ENCODE results near the gene KRTAP4-8.
"Not testable (repeated sequence)": the region's sequence is repeated elsewhere in the genome, so short reads cannot be mapped to it uniquely, and the experiment has no call there.

DNA sequence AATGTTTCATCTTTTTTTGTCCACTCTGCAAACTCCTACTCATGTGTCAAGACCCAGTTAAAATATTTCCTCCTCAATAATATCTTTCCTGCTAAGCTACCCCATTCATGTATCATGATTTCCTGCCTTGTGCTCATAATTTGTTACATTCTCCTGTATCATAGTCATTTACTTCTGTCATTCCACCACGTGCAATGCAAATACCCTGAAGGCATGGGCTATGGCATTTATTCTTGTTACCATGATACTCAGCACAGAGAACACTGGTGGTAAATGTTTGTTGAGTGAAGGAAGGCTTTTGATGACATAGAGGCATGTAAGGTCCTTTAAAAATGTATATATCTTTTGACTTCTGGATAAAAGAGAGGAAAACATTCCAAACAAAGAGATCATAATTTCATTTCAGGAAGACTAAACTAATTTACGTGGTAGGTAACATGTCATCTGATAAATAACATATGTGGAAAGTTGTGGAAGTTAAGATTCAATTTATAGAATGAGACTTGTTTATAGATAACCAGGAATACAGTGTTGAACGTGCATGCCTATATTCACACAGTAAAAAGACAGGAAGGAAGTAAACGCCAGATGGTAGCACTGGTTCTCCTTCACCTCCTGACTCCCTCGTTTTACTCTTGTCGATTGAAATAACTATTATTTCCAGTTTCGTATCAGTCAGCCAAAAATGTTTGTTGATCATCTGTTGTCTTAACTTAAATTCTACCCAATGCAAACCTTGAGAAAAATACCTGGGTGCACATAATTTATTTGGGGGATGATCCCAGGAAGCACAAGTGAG, 1.9 kb upstream of the KRTAP4-8 start:
- TF ChIP-seq, protein P1, sequence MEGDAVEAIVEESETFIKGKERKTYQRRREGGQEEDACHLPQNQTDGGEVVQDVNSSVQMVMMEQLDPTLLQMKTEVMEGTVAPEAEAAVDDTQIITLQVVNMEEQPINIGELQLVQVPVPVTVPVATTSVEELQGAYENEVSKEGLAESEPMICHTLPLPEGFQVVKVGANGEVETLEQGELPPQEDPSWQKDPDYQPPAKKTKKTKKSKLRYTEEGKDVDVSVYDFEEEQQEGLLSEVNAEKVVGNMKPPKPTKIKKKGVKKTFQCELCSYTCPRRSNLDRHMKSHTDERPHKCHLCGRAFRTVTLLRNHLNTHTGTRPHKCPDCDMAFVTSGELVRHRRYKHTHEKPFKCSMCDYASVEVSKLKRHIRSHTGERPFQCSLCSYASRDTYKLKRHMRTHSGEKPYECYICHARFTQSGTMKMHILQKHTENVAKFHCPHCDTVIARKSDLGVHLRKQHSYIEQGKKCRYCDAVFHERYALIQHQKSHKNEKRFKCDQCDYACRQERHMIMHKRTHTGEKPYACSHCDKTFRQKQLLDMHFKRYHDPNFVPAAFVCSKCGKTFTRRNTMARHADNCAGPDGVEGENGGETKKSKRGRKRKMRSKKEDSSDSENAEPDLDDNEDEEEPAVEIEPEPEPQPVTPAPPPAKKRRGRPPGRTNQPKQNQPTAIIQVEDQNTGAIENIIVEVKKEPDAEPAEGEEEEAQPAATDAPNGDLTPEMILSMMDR (conservative IDR thresholded peaks at IDR 0.05 in 1 of 2, IDR thresholded peaks at IDR 0.05 in 1 of 2; ENCODE audit: extremely low read depth in 1 of 2, insufficient read depth in 1 of 2, low read depth in 1 of 2, low read length in 2 of 2): not testable (repeated sequence)
- TF ChIP-seq EZH2 (IDR thresholded peaks at IDR 0.05; ENCODE audit: borderline replicate concordance, low read length): not testable (repeated sequence)
